ENCODE results near the gene TBX18. TPM values are rescaled to one million over a fixed set of nuclear protein-coding genes. Genes with fewer than 3 reads are reported as not detected.

Gene TBX18
- total RNA-seq, result 68.1 TPM
- 8.3 TPM for polyA plus RNA-seq

- H3K27ac ChIP-seq (ENCODE audit: low read depth), result peak within 1 kb of the TSS; percentile 54
- peak within 1 kb of the TSS; percentile 47 for H3K4me3 ChIP-seq (ENCODE audit: low read depth, low read length)
- DNase-seq (ENCODE audit: extremely low spot score), result peak; percentile 69
- no peaks in the 10 kb centered on the region for H3K4me1 ChIP-seq (ENCODE audit: insufficient read depth)
- no peaks in the 10 kb centered on the region for H3K36me3 ChIP-seq (ENCODE audit: insufficient read depth)
- WGBS, result 1% methylated on average over 42 of the region's 42 CpGs
These were observed at the start of gene TBX18 for GRCh38 chr6:84764332-84765049. Gene TBX18, minus strand, starts transcription at chr6:84764598. Its CDS starts 417 bp downstream, at chr6:84764181.

GRCh38 chr6:84811351-84811750 lies 47.0 kb upstream of the TBX18 start:
- H3K4me1 ChIP-seq (ENCODE audit: insufficient read depth), result no peaks in the 10 kb centered on the region
- no peak for DNase-seq (ENCODE audit: extremely low spot score)
- H3K36me3 ChIP-seq (ENCODE audit: insufficient read depth), result no peaks in the 10 kb centered on the region
- H3K4me3 ChIP-seq (ENCODE audit: low read depth, low read length), result no peak overlapping the region
- no peak overlapping the region for H3K27ac ChIP-seq (ENCODE audit: low read depth)

GRCh38 chr6:84809455-84809854 lies 45.1 kb upstream of the TBX18 start:
- Histone ChIP-seq H3K4me1 (ENCODE audit: insufficient read depth) (no peaks in the 10 kb centered on the region), H3K4me3 (ENCODE audit: low read depth, low read length) (no peak overlapping the region), H3K27ac (ENCODE audit: low read depth) (no peak overlapping the region), H3K36me3 (ENCODE audit: insufficient read depth) (no peaks in the 10 kb centered on the region)
- DNase-seq (ENCODE audit: extremely low spot score), result no peak
- 21% methylated on average over 4 of the region's 4 CpGs for WGBS

- 62% methylated on average over 6 of the region's 6 CpGs for WGBS
- Histone ChIP-seq H3K4me3 (ENCODE audit: low read depth, low read length) (no peak overlapping the region), H3K36me3 (ENCODE audit: insufficient read depth) (no peaks in the 10 kb centered on the region), H3K27ac (ENCODE audit: low read depth) (no peak overlapping the region), H3K4me1 (ENCODE audit: insufficient read depth) (no peaks in the 10 kb centered on the region)
- peak; percentile 63 for DNase-seq (ENCODE audit: extremely low spot score)
These were observed 44.2 kb upstream of the TBX18 start for GRCh38 chr6:84808491-84809061.

GRCh38 chr6:84805145-84805544 lies 40.7 kb upstream of the TBX18 start:
- no peak for DNase-seq (ENCODE audit: extremely low spot score)
- WGBS, result 73% methylated on average over 1 of the region's 1 CpG
- H3K27ac ChIP-seq (ENCODE audit: low read depth), result no peak overlapping the region
- H3K4me1 ChIP-seq (ENCODE audit: insufficient read depth), result no peaks in the 10 kb centered on the region
- H3K4me3 ChIP-seq (ENCODE audit: low read depth, low read length), result no peak overlapping the region
- no peaks in the 10 kb centered on the region for H3K36me3 ChIP-seq (ENCODE audit: insufficient read depth)

GRCh38 chr6:84804720-84805119 lies 40.3 kb upstream of the TBX18 start:
- H3K36me3 ChIP-seq (ENCODE audit: insufficient read depth), result no peaks in the 10 kb centered on the region
- WGBS, result 87% methylated on average over 3 of the region's 3 CpGs
- DNase-seq (ENCODE audit: extremely low spot score), result no peak
- no peak overlapping the region for H3K4me3 ChIP-seq (ENCODE audit: low read depth, low read length)
- no peak overlapping the region for H3K27ac ChIP-seq (ENCODE audit: low read depth)
- no peaks in the 10 kb centered on the region for H3K4me1 ChIP-seq (ENCODE audit: insufficient read depth)

- Histone ChIP-seq H3K27ac (ENCODE audit: low read depth) (no peak overlapping the region), H3K36me3 (ENCODE audit: insufficient read depth) (no peaks in the 10 kb centered on the region), H3K4me3 (ENCODE audit: low read depth, low read length) (no peak overlapping the region), H3K4me1 (ENCODE audit: insufficient read depth) (no peaks in the 10 kb centered on the region)
- WGBS, result 75% methylated on average over 3 of the region's 3 CpGs
- DNase-seq (ENCODE audit: extremely low spot score), result no peak
These were observed 36.9 kb upstream of the TBX18 start for GRCh38 chr6:84801250-84801649.

GRCh38 chr6:84798257-84798656 lies 33.9 kb upstream of the TBX18 start:
- H3K27ac ChIP-seq (ENCODE audit: low read depth), result no peak overlapping the region
- 45% methylated on average over 1 of the region's 1 CpG for WGBS
- DNase-seq (ENCODE audit: extremely low spot score), result no peak
- no peaks in the 10 kb centered on the region for H3K4me1 ChIP-seq (ENCODE audit: insufficient read depth)
- no peak overlapping the region for H3K4me3 ChIP-seq (ENCODE audit: low read depth, low read length)
- no peaks in the 10 kb centered on the region for H3K36me3 ChIP-seq (ENCODE audit: insufficient read depth)

- Histone ChIP-seq H3K4me1 (ENCODE audit: insufficient read depth) (no peaks in the 10 kb centered on the region), H3K4me3 (ENCODE audit: low read depth, low read length) (no peak overlapping the region), H3K36me3 (ENCODE audit: insufficient read depth) (no peaks in the 10 kb centered on the region), H3K27ac (ENCODE audit: low read depth) (no peak overlapping the region)
- DNase-seq (ENCODE audit: extremely low spot score), result no peak
- WGBS, result 61% methylated on average over 2 of the region's 2 CpGs
These were observed 31.9 kb upstream of the TBX18 start for GRCh38 chr6:84796343-84796742.

GRCh38 chr6:84791927-84792326 lies 27.5 kb upstream of the TBX18 start:
- Histone ChIP-seq H3K4me3 (ENCODE audit: low read depth, low read length) (no peak overlapping the region), H3K36me3 (ENCODE audit: insufficient read depth) (no peaks in the 10 kb centered on the region), H3K4me1 (ENCODE audit: insufficient read depth) (no peaks in the 10 kb centered on the region), H3K27ac (ENCODE audit: low read depth) (no peak overlapping the region)
- WGBS, result 53% methylated on average over 1 of the region's 1 CpG
- DNase-seq (ENCODE audit: extremely low spot score), result no peak

GRCh38 chr6:84791233-84791632 lies 26.8 kb upstream of the TBX18 start:
- Histone ChIP-seq H3K4me1 (ENCODE audit: insufficient read depth) (no peaks in the 10 kb centered on the region), H3K36me3 (ENCODE audit: insufficient read depth) (no peaks in the 10 kb centered on the region), H3K4me3 (ENCODE audit: low read depth, low read length) (no peak overlapping the region), H3K27ac (ENCODE audit: low read depth) (no peak overlapping the region)
- 63% methylated on average over 2 of the region's 2 CpGs for WGBS
- DNase-seq (ENCODE audit: extremely low spot score), result no peak

- no peak overlapping the region for H3K27ac ChIP-seq (ENCODE audit: low read depth)
- H3K36me3 ChIP-seq (ENCODE audit: insufficient read depth), result no peaks in the 10 kb centered on the region
- DNase-seq (ENCODE audit: extremely low spot score), result no peak
- H3K4me1 ChIP-seq (ENCODE audit: insufficient read depth), result no peaks in the 10 kb centered on the region
- H3K4me3 ChIP-seq (ENCODE audit: low read depth, low read length), result no peak overlapping the region
These were observed 24.8 kb upstream of the TBX18 start for GRCh38 chr6:84789170-84789569.

GRCh38 chr6:84788689-84789088 lies 24.3 kb upstream of the TBX18 start:
- no peak for DNase-seq (ENCODE audit: extremely low spot score)
- Histone ChIP-seq H3K4me3 (ENCODE audit: low read depth, low read length) (no peak overlapping the region), H3K4me1 (ENCODE audit: insufficient read depth) (no peaks in the 10 kb centered on the region), H3K36me3 (ENCODE audit: insufficient read depth) (no peaks in the 10 kb centered on the region), H3K27ac (ENCODE audit: low read depth) (no peak overlapping the region)
- 76% methylated on average over 2 of the region's 2 CpGs for WGBS

- 28% methylated on average over 1 of the region's 1 CpG for WGBS
- H3K27ac ChIP-seq (ENCODE audit: low read depth), result no peak overlapping the region
- no peak for DNase-seq (ENCODE audit: extremely low spot score)
- no peaks in the 10 kb centered on the region for H3K36me3 ChIP-seq (ENCODE audit: insufficient read depth)
- no peaks in the 10 kb centered on the region for H3K4me1 ChIP-seq (ENCODE audit: insufficient read depth)
- H3K4me3 ChIP-seq (ENCODE audit: low read depth, low read length), result no peak overlapping the region
These were observed 21.3 kb upstream of the TBX18 start for GRCh38 chr6:84785671-84786070.
